NCI-H524 (cell line): ENCODE results near the gene ZNF165.
"Not testable (repeated sequence)": the region's sequence is repeated elsewhere in the genome, so short reads cannot be mapped to it uniquely, and the experiment has no call there.

Source experiments
- DNase-seq, 2 experiments: peaks; one replicate each; lab custom pipeline; 2025; lab: John Stamatoyannopoulos, UW

Gene ZNF165

GRCh38 chr6:28080381-28080630 lies at the start of gene ZNF165:
ZNF165 (plus strand) TSS chr6:28080568; CDS start chr6:28085481, 4,913 bp downstream.
- DNase-seq, result not testable (repeated sequence)

DNA sequence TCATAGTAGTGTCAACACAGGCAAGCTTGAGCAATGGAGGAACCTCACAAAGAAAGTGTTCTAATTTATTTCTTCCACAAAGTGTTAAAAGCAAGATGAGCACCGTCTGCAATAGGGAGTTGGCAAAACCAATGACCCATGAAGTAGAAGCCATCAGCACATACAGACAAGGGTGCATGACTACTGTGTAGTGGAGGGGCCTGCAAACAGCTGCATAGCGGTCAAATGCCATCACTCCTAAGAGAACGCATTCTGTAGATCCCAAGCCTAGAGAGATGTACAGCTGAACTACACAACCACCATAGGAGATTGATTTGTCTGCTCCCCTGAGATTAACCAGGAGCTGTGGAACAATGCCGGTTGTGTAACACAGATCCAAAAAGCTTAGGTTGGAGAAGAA lies 26.8 kb upstream of the ZNF165 start:
- DNase-seq, result no peak

- no peak for DNase-seq
These were observed 20.0 kb upstream of the ZNF165 start for GRCh38 chr6:28060405-28060804.

- DNase-seq, result no peak
These were observed 16.1 kb upstream of the ZNF165 start for GRCh38 chr6:28064272-28064671.

DNA sequence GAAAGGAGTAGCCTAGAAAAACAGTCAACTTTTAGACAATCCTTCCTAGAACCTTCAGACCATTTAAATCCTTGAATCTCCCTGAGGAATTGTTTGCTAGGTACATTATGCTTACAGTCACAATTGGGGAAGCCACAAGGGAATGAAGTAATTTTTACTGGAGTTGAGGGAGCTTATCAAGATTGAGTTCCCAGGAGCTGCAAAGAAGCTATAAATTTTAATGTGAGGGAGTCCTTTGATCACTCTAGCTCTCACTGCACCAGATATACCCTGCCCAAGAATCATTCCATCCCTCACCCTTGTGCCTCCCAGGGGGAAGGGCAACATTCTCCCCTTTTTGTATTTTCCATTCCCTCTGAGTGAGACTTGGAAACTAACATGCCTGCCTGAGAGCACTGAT lies 12.3 kb upstream of the ZNF165 start:
- no peak for DNase-seq

- DNase-seq, result not testable (repeated sequence)
These were observed 9.4 kb upstream of the ZNF165 start for GRCh38 chr6:28070968-28071367.

DNA sequence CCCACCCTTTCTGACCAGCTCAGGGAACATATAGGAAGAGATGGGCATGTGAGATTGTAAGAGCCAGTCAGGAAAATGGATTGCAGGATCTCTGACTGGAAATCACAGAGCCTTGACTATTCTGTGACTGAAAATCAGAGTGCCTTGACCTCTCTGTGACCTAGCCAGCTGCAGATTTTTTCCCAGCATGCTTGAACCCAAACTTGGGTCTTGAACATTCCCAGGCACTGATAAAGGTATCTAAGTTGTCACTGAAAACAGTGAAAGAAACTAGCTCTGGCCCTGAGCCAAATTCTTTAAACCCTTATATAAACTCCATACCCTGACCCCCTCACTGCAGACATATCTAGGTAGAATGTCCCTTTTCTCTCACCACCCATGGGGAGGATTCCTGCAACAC lies 2.3 kb upstream of the ZNF165 start:
- DNase-seq, result no peak

DNA sequence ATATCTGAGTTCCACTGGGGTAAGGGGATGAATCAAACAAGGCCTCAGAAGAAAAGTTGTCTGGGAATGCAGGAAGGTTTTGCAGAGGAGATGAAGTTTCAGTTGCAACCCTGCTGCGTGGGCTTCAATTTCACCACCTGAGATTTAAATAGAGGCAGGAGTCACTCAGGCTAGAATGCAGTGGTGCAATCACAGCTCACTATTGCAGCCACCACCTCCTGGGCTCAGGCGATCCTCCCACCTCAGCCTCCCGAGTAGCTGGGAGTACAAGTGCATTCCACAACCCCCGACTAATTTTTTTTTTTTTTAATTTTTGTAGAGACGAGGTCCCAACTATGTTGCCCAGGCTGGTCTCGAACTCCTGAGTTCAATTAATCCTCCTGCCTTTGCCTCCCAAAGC lies 1.5 kb upstream of the ZNF165 start:
- DNase-seq, result no peak

DNA sequence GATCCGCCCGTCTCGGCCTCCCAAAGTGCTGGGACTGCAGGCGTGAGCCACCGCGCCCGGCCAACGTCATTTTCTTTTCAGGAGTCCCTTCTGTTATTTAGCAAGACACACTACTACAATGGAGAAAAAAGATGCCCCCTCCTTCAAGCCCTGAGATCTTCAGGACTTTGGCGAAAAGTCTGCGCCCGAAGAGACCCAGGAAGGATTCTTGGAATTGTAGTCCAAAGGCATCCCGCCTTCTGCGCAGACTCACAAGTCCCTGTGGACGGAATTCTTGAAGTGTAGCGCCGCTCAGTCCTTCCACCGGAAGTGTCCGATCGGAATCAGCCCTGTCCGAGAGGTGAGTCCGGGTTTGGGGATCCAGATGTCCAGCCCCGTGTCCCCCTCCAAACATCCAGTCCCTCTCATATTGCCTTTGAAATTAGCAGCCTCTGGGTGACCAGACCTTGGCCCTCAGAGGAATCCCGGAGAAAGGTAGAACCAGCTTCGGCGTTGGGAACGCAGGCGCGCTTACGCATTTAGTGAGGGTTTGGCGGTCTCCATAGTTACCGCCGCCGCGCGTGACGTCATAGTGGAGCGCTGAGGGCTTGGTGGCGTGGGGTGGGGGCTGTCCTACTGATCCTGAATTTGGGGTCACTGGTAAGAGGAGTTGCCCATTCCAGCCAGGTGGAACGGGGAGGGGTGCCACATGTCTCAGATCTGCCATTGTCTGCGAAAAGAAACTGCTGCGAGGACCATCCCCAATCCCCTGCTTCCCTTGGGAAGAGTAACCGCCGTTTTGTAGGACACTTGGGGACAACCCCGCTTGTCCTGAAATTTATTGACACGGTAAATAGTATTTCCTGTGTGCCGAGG lies 490 bp downstream of the ZNF165 start:
- peak; percentile 95 for DNase-seq

- DNase-seq, result peak in 1 of 2 experiments; percentile 38
These were observed 1.1 kb downstream of the ZNF165 start for GRCh38 chr6:28081486-28081751.

DNA sequence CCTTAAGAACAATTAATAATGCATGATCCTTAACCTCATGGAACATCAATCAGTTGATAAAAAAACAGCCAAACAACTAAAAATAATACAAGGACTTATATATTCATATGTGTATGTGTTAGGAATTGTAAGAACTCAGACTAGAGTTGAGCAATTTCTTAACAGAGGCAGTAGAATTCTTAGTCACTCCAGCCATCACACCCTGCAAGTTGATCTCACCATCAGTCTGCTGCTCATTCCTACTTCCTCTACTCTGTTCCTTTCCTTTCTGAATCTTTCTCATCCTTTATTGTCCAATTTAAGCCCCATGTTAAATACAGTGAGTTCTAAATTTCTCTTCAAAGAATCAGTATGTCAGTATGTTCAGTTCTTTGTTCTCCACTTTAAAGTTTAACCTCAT lies 2.6 kb downstream of the ZNF165 start:
- DNase-seq, result no peak

- DNase-seq, result no peak
These were observed 8.7 kb downstream of the ZNF165 start for GRCh38 chr6:28089054-28089453.

DNA sequence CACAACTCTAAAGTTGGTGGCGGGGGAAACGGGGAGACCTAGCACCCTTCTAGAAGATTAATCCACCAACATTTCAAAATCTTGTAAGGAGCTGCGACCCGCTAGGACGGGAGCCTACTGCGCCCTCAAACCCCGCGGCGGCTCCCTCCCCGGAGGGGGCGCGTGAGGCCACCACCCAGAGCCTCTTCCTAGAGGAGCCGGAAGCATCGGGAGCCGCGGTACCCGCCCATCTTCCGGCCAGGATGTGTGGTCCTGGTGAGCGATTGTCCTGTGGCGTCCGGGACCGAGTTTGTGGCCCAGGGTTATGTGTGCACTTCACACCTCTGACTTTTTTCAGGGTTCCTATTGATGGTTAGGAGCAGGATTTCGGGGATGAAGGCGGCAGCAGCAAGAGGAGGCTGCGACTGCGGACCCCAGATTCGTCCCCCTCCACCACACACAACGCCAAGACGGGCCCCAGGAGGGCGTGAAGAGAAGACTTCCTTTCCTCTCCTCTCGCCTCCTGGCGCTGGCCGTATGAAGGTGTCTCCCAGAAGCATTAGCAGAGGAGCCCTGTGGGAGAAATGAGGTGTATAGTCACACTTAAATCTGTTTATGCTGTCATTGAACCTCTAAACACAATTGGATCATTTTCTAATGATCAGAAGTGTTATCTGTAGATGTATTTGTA lies 10.7 kb downstream of the ZNF165 start:
- DNase-seq, result no peak

DNA sequence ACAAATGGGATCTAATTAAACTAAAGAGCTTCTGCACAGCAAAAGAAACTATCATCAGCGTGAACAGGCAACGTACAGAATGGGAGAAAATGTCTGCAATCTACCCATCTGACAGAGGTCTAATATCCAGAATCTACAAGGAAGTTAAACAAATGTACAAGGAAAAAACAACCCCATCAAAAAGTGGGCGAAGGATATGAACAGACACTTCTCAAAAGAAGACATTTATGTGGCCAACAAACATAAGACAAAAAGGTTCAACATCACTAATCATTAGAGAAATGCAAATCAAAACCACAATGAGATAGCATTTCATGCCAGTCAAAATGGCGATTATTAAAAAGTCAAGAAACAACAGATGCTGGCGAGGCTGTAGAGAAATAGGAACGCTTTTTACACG lies 21.9 kb downstream of the ZNF165 start:
- DNase-seq, result not testable (repeated sequence)

DNA sequence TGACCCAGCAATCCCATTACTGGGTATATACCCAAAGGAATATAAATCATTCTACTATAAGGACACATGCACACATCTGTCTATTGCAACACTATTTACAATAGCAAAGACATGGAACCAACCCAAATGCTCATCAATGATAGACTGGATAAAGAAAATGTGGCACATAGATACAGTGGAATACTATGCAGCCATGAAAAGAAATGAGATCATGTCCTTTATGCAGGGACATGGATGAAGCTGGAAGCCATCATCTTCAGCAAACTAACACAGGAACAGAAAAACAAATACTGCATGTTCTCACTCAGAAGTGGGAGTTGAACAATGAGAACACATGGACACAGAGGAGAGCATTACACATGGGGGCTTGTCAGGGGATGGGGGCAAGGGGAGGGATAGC lies 22.3 kb downstream of the ZNF165 start:
- DNase-seq, result not testable (repeated sequence)

DNA sequence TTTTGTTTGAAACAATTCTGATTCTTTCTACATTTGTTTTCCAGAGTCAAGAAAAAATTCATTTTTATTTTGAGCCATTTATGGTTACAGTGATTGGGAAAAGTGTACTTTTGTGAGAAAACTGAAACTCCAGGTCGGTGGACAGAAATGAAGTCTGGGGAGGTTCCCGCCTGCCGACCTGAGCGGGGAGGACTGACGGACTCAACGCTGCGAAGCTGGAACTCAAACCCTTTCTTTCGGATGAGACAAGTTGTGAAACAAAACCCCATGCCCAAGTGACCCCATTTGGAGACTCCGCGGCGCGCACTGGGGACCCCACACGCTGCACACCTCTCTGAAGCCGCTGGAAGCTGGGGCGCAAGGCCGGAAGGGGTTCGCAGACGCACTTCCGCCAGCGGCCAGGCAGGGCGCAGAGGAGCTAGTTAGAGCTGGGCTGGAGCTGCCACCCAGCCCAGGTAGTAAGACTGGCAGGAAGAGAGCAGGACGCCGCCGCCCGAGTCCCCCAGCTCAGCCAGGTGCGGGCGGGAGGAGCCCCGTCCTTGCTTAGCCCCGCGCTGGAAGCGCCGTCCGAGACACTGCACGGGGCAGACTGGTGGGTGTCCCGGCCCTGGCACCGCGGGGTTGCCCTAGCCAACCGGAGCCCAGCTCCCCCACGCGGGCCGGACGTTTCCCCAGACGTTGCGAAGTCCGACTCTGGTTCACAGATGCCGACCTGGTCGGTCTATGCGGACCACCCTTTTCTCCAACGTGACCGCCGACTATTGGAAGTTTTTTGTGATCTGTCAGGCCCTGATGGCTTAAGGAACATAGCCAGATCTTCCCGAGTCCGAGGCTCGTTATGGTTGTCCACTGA lies 24.2 kb downstream of the ZNF165 start:
- DNase-seq, result peak; percentile 66 to 77

DNA sequence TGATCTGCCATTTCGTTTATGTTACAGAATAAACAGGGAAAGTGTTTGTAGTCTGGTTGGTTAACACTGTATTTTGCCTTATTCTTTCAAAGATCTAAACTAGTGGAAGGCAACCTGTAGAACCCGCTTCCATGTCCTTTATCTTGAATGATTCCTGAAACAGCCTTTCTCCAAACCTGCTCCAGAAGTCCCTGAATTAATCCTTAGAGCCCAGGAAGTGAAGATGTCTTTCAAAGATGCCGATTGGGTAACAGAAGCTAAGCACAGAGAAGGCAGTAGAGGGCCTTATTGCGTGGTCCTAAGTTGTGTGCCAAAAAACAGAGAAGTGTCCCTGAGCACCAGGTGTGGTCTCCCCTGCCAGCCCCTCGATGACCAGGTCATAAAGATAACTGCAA lies 24.9 kb downstream of the ZNF165 start:
- DNase-seq, result peak in 1 of 2 experiments; percentile 42

DNA sequence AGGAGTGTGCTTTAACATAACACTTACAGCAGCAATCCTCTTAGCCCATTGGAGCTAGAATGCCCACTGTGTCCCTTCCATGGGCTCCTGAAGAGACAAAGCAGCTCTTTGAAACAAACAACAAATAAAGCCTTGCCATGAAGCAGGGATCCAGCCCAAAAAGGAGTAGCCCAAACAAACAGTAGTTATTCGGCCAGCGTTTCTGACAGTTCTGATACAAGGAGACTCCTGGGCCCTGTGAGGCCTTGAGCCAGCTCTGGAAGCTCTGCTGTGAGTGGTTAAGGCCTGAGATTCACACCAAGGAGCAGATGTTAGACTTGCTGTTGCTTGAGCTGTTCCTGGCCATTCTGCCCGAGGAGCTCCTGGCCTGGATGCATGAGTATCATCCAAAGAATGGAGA lies 27.1 kb downstream of the ZNF165 start:
- no peak for DNase-seq

DNA sequence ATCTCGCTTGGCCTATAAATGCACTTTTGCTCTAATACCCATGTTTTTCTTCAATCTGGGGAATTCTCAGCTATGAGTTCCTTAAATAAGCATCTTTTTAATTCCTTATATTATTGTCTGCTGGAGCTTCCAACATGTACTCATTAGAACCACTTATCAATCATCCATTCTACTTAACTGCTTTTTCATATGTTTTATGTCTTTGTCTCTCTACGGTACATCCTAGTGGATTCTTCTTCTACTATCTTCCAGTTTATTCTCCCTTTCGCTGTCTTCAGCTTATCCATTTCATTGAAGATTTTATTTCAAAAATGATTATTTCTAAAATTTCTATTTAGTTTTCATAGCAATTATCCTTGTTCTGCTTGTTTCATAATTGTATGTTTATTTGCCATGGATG lies 31.6 kb downstream of the ZNF165 start:
- no peak for DNase-seq

GRCh38 chr6:28115799-28116198 lies 35.4 kb downstream of the ZNF165 start:
- no peak for DNase-seq

DNA sequence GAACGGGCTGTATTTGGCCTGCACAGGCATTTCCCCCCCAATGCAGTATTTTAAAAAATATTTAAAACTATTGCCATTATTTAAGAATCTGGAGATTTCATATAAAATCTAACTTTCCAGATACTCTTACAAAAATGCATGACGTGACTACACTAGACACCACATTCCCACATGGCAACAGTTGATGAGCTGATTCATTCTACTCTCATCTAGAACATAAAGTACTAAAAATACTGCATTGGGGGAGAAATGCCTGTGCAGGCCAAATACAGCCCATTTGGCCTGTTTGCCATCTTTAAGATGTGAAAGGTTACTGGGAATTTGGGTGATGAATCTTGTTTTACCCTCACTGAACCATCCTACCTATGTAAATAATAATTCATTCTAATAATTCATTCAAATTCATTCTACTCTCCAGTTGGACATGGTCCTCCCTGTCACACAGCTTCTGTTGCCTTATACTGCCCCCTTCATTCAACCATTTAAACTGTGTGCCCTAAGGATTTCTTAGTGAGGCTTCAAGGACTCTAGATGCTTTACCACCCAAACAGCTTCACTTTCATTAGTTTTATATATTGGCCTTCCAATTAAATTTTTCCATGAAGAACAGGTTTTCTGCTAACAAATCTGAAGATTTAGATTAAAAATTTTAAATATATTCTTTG lies 37.1 kb downstream of the ZNF165 start:
- DNase-seq, result no peak

DNA sequence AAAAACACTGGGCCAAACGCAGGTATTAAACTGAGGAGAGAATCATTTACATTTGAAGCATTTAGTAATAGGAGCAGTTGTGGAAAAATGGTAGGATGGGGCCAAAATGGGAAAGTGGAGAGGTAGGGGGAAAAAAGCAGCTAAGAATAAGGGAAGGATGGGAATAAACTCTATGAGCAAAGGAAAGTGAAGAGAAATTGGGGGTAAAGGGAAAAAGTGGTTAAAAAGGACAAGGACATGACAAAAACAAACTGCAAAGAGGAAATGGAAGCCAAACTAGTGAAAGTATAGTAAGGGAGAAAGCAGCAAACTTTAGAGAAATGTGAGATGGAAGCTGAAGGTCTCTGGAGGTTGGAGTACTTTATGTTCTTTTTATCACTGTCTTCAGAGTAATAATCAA lies 37.8 kb downstream of the ZNF165 start:
- DNase-seq, result no peak

DNA sequence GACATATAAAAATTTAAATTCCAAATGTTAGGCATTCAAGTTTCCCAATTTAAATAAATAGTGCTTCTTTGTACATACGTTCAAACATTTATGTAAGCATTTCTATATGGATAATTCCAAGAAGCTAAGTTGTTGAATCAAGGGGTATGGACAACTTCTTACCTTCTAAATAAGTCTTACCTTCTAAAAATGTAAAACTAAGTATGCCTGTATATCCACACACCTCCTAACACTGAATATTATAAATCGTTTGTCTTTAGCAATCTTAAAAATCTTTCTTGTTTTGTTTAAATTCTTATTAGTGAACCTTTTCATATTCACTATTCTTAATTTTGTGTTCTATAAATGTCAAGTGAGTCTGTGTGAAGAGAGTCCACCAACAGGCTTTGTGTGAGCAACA lies 41.5 kb downstream of the ZNF165 start:
- DNase-seq, result no peak
